ENCODE data around the gene FCRLB. TPM values are rescaled to one million over a fixed set of nuclear protein-coding genes. Genes with fewer than 3 reads are reported as not detected.
"Not testable (repeated sequence)": the region's sequence is repeated elsewhere in the genome, so short reads cannot be mapped to it uniquely, and the experiment has no call there.

The FCRLB gene
- total and polyA plus RNA-seq, 3 experiments from 2014 or later = 0.24 to 2.2 (median 0.33) TPM

DNA sequence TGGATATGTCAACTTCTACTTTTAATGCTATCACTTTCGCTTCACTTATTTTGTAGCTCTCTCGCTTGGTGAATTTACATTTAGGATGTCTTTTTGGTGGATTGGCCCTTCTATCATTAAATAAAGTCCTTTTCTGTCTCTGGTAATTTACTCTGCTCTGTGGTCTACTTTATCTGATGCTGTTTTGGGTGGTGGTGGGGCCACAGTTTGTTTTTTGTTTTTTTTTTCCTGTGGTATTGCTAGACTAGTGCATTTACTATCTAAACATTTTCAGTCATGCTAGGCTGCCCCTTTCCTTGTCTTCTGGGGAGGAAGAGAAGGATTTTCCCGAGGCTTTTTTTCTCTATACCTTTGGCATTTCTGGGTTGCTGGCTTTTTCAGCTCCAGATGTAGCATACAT is 32.4 kb upstream of the FCRLB start:
- Histone ChIP-seq H3K27me3 (ENCODE audit: insufficient read depth, low read length, poor library complexity, severe bottlenecking) (no peaks in the 10 kb centered on the region), H3K4me1 (ENCODE audit: insufficient read depth, low read length) (no peaks in the 10 kb centered on the region), H3K9me3 (ENCODE audit: low read length) (no peaks in the 10 kb centered on the region), H3K27ac (ENCODE audit: low read depth, low read length) (peak overlapping the region; percentile 12), H3K36me3 (ENCODE audit: insufficient read depth, low read length) (no peaks in the 10 kb centered on the region), H3K4me3 (ENCODE audit: low read length) (no peak overlapping the region)
- Mint-ChIP-seq H3K36me3 (no peaks in the 10 kb centered on the region), H3K27me3 (peaks cover 10 to 25% of the 10 kb centered on the region in 2 donors), H3K4me3 (no peak overlapping the region), H3K9me3 (no peaks in the 10 kb centered on the region), H3K27ac (no peak overlapping the region), H3K4me1 (no peaks in the 10 kb centered on the region)
- ChIA-PET CTCF (no interaction called here), POLR2A (interaction anchor here (0.6 kb wide), 1 partner anchor 62 kb away, joined by 3 read pairs; no protein-coding TSS in a partner anchor)
- no peak for DNase-seq

DNA sequence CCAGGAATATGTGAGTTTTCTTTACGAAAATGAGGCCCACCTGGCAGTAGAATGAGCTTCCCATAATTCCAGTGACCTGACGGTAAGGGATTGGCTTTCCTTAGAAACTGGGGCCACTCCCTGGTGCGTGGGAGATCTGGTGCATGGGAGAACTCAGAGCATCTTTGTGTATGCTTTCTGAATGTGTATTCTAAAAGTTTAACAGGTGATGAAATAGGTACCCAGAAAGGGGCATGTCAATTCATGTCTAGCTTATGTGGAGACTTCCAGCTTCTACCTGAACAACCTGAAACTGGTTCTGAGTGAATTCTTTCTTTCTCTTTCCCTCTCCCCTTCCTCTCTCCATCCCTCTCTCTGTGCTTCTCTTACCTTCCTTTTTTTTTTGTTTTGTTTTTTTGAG is 29.5 kb upstream of the FCRLB start:
- Mint-ChIP-seq H3K4me1 (no peaks in the 10 kb centered on the region), H3K27ac (no peak overlapping the region), H3K4me3 (no peak overlapping the region), H3K27me3 (peaks cover 24 to 44% of the 10 kb centered on the region in 2 donors), H3K36me3 (peaks cover 0 to 15% (median 5%) of the 10 kb centered on the region in 3 donors), H3K9me3 (peaks cover 0 to 9% (median 2%) of the 10 kb centered on the region in 5 donors)
- ChIA-PET POLR2A (no interaction called here), CTCF (no interaction called here)
- H3K4me3 ChIP-seq (ENCODE audit: low read length) = no peak overlapping the region
- H3K36me3 ChIP-seq (ENCODE audit: insufficient read depth, low read length) = no peaks in the 10 kb centered on the region
- no peaks in the 10 kb centered on the region for H3K4me1 ChIP-seq (ENCODE audit: insufficient read depth, low read length)
- no peak for DNase-seq
- no peaks in the 10 kb centered on the region for H3K9me3 ChIP-seq (ENCODE audit: low read length)
- H3K27ac ChIP-seq (ENCODE audit: low read depth, low read length) = no peak overlapping the region
- no peaks in the 10 kb centered on the region for H3K27me3 ChIP-seq (ENCODE audit: insufficient read depth, low read length, poor library complexity, severe bottlenecking)

DNA sequence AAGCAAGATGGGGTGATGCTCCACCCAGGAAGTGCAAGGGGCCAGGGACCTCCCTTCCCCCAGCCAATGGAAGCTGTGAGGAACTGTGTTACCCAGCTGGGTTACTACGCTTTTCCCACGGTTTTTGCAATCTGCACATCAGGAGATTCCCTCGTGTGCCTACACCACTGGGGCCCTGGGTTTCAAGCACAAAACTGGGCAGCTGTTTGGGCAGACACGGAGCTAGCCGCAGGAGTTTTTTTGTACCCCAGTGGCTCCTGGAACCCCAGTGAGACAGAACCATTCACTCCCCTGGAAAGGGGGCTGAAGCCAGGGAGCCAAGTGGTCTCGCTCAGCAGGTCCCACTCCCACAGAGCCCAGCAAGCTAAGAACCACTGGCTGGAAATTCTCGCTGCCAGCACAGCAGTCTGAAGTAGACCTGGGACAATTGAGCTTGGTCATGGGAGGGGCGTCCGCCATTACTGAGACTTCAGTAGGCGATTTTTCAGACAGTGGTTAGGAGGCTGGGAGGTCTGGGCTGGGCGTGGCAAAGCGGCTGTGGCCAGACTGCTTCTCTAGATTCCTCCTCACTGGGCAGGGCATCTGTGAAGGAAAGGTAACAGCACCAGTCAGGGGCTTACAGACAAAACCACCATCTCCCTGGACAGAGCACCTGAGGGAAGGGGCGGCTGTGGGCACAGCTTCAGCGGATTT is 28.2 kb upstream of the FCRLB start:
- POLR2A ChIA-PET = interaction anchor here (0.6 kb wide), 1 partner anchor 10 kb away, joined by 10 read pairs; no protein-coding TSS in a partner anchor
- not testable (repeated sequence) for H3K4me1 Mint-ChIP-seq

DNA sequence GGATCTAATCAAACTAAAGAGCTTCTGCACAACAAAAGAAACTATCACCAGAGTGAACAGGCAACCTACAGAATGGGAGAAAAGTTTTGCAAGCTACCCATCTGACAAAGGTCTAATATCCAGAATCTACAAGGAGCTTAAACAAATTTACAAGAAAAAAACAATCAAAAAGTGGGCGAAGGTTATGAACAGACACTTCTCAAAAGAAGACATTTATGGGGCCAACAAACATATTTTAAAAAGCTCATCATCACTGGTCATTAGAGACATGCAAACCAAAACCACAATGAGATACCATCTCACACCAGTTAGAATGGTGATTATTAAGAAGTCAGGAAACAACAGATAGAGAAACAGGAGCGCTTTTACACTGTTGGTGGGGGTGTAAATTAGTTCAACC is 23.0 kb upstream of the FCRLB start:
- H3K27me3 ChIP-seq (ENCODE audit: insufficient read depth, low read length, poor library complexity, severe bottlenecking); H3K27ac Mint-ChIP-seq; H3K4me1 ChIP-seq (ENCODE audit: insufficient read depth, low read length); H3K27ac ChIP-seq (ENCODE audit: low read depth, low read length); H3K4me3 ChIP-seq (ENCODE audit: low read length); H3K4me3 Mint-ChIP-seq; DNase-seq; CTCF ChIA-PET; POLR2A ChIA-PET; H3K9me3 Mint-ChIP-seq; H3K36me3 ChIP-seq (ENCODE audit: insufficient read depth, low read length); H3K4me1 Mint-ChIP-seq; H3K9me3 ChIP-seq (ENCODE audit: low read length): not testable (repeated sequence)
- Mint-ChIP-seq H3K27me3 (peaks cover 18 to 25% of the 10 kb centered on the region in 2 donors), H3K36me3 (peaks cover 0 to 15% (median 5%) of the 10 kb centered on the region in 3 donors)

More for the DNA sequence above, 28.2 kb upstream of the FCRLB start:
- H3K4me3 ChIP-seq (ENCODE audit: low read length); CTCF ChIA-PET; H3K27me3 ChIP-seq (ENCODE audit: insufficient read depth, low read length, poor library complexity, severe bottlenecking); H3K4me1 ChIP-seq (ENCODE audit: insufficient read depth, low read length); H3K9me3 ChIP-seq (ENCODE audit: low read length); H3K27ac ChIP-seq (ENCODE audit: low read depth, low read length); H3K27ac Mint-ChIP-seq; DNase-seq; H3K9me3 Mint-ChIP-seq; H3K36me3 ChIP-seq (ENCODE audit: insufficient read depth, low read length); H3K4me3 Mint-ChIP-seq: not testable (repeated sequence)
- Mint-ChIP-seq H3K36me3 (peaks cover 0 to 15% (median 5%) of the 10 kb centered on the region in 3 donors), H3K27me3 (peaks cover 24 to 42% of the 10 kb centered on the region in 2 donors)

DNA sequence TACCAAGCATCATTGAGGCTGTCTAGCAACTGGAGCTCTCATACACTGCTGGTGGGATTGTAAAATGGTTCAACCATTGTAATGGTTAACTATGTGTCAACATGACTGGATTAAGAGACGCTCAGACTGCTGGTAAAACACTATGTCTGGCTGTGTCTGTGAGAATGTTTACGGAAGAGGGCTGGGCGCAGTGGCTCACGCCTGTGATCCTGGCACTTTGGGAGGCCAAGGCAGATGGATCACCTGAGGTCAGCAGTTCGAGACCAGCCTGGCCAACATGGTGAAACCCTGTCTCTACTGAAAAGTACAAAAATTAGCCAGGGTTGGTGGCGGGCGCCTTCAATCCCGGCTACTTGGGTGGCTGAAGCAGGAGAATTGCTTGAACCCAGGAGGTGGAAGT is 19.1 kb upstream of the FCRLB start:
- no peaks in the 10 kb centered on the region for H3K4me1 Mint-ChIP-seq
- Histone ChIP-seq H3K27ac (ENCODE audit: low read depth, low read length) (no peak overlapping the region), H3K4me3 (ENCODE audit: low read length) (no peak overlapping the region), H3K9me3 (ENCODE audit: low read length) (no peaks in the 10 kb centered on the region), H3K36me3 (ENCODE audit: insufficient read depth, low read length) (no peaks in the 10 kb centered on the region), H3K4me1 (ENCODE audit: insufficient read depth, low read length) (no peaks in the 10 kb centered on the region), H3K27me3 (ENCODE audit: insufficient read depth, low read length, poor library complexity, severe bottlenecking) (no peaks in the 10 kb centered on the region)
- H3K9me3 Mint-ChIP-seq = no peaks in the 10 kb centered on the region
- ChIA-PET POLR2A (no interaction called here), CTCF (no interaction called here)
- DNase-seq = no peak
- H3K4me3 Mint-ChIP-seq = no peak overlapping the region
- H3K27ac Mint-ChIP-seq = peak overlapping the region in 1 of 8 donors; percentile 50
- peaks cover 0 to 3% of the 10 kb centered on the region in 2 donors for H3K27me3 Mint-ChIP-seq
- no peaks in the 10 kb centered on the region for H3K36me3 Mint-ChIP-seq

DNA sequence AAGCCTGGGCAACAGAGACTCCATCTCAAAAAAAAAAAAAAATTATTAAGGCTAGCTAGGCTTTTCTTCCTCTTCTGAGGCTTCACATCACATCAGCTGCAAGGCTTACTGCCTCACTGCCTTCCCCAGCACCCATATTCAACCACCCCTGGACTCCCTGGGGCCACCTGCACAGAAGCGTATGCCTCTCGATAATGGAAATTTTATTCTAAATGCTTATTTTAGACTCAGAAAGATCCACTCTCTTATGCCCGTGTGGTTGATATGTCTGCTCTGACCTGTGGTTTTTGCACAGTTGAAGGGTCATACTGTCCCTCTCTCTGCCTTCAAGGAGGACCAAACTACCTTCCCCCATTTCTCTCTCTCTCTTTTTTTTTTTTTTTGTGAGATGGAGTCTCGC is 15.8 kb upstream of the FCRLB start:
- no peaks in the 10 kb centered on the region for H3K27me3 ChIP-seq (ENCODE audit: insufficient read depth, low read length, poor library complexity, severe bottlenecking)
- ChIA-PET CTCF (no interaction called here), POLR2A (no interaction called here)
- H3K4me1 Mint-ChIP-seq = no peaks in the 10 kb centered on the region
- no peak for DNase-seq
- H3K27ac ChIP-seq (ENCODE audit: low read depth, low read length) = no peak overlapping the region
- no peaks in the 10 kb centered on the region for H3K4me1 ChIP-seq (ENCODE audit: insufficient read depth, low read length)
- no peaks in the 10 kb centered on the region for H3K9me3 ChIP-seq (ENCODE audit: low read length)
- H3K27me3 Mint-ChIP-seq = peaks cover 4 to 5% of the 10 kb centered on the region in 2 donors
- H3K4me3 ChIP-seq (ENCODE audit: low read length) = no peak overlapping the region
- H3K9me3 Mint-ChIP-seq = no peaks in the 10 kb centered on the region
- no peaks in the 10 kb centered on the region for H3K36me3 ChIP-seq (ENCODE audit: insufficient read depth, low read length)
- H3K27ac Mint-ChIP-seq = no peak overlapping the region
- H3K36me3 Mint-ChIP-seq = peaks cover 0 to 4% (median 0%) of the 10 kb centered on the region in 3 donors
- H3K4me3 Mint-ChIP-seq = no peak overlapping the region

DNA sequence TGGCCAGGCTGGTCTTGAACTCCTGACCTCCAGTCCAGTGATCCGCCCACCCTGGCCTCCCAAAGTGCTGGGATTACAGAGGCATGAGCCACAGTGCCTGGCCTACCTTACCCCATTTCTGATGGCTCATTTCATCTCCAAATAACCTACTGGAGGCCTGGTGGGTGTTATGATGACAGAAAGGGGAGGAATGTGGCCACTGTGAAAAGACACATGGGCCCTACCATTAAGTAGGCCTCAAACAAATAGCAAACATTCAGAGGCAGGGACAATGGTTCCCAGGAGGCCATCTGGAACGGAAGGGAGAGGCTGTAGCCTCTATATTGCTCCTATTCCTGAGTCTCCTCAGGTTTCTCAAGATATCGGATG is 15.2 kb upstream of the FCRLB start:
- Mint-ChIP-seq H3K36me3 (peaks cover 0 to 4% (median 0%) of the 10 kb centered on the region in 3 donors), H3K4me3 (no peak overlapping the region), H3K27ac (no peak overlapping the region), H3K27me3 (peaks cover 4 to 5% of the 10 kb centered on the region in 2 donors), H3K4me1 (no peaks in the 10 kb centered on the region), H3K9me3 (no peaks in the 10 kb centered on the region)
- H3K27me3 ChIP-seq (ENCODE audit: insufficient read depth, low read length, poor library complexity, severe bottlenecking) = no peaks in the 10 kb centered on the region
- DNase-seq = no peak
- no peaks in the 10 kb centered on the region for H3K9me3 ChIP-seq (ENCODE audit: low read length)
- H3K4me3 ChIP-seq (ENCODE audit: low read length) = no peak overlapping the region
- CTCF ChIA-PET = no interaction called here
- no peaks in the 10 kb centered on the region for H3K4me1 ChIP-seq (ENCODE audit: insufficient read depth, low read length)
- POLR2A ChIA-PET = no interaction called here
- H3K27ac ChIP-seq (ENCODE audit: low read depth, low read length) = no peak overlapping the region
- H3K36me3 ChIP-seq (ENCODE audit: insufficient read depth, low read length) = no peaks in the 10 kb centered on the region

DNA sequence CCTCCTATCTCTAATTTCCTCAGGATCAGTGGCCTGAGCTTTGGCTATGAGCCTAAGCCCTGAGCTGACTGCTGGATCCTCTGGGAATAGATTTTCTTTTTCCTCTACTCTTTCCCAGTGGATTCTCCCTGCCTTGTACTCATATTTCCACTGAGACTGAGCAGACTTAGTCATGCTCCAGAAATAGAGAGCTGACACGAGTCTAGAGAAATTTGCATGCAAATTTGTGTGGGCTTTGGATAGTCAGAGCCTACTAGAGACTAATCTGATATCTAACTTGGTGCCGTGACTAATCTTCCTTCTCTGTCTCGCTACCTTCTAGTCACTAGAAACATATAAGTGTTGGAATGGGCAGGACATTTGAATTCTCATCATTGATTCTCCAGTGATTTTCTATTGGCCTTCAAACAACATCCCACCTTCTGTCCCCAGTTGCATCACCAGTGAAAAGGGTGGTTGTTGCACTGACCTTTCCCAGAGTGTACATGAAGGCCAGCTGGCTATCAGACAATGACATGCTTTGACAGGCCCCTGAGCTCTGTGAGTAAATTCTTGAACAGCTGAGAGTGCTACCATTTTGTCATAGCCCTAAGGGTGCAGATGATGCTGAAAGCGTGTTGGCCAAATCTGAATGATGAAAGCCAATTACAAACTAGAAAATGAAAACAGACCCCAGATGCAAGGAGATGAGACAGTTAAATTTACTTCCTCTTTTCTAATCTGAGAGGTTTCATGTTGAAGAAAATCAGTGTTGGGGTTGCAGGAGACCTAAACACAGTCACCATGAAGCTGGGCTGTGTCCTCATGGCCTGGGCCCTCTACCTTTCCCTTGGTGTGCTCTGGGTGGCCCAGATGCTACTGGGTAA is 14.6 kb upstream of the FCRLB start, which contains the start of gene FCRLA:
Gene FCRLA (plus strand): TSS at position 748 of the 866 bp plus-strand sequence. CDS start 36 bp downstream, at position 784.
- no peak for DNase-seq
- Mint-ChIP-seq H3K4me3 (no peak within 1 kb of the TSS), H3K4me1 (no peaks in the 10 kb centered on the region), H3K27ac (no peak within 1 kb of the TSS), H3K36me3 (peaks cover 0 to 4% (median 0%) of the 10 kb centered on the region in 3 donors), H3K9me3 (no peaks in the 10 kb centered on the region), H3K27me3 (peaks cover 4 to 5% of the 10 kb centered on the region in 2 donors)
- ChIA-PET POLR2A (no interaction called here), CTCF (interaction anchor here (1.1 kb wide), 1 partner anchor 35 kb away, joined by 3 read pairs; no protein-coding TSS in a partner anchor)
- H3K9me3 ChIP-seq (ENCODE audit: low read length) = no peaks in the 10 kb centered on the region
- H3K27ac ChIP-seq (ENCODE audit: low read depth, low read length) = no peak within 1 kb of the TSS
- H3K36me3 ChIP-seq (ENCODE audit: insufficient read depth, low read length) = no peaks in the 10 kb centered on the region
- no peak within 1 kb of the TSS for H3K4me3 ChIP-seq (ENCODE audit: low read length)
- H3K4me1 ChIP-seq (ENCODE audit: insufficient read depth, low read length) = no peaks in the 10 kb centered on the region
- H3K27me3 ChIP-seq (ENCODE audit: insufficient read depth, low read length, poor library complexity, severe bottlenecking) = no peaks in the 10 kb centered on the region

All from CD8-positive, alpha-beta memory T cell (primary cell).